OCI-LY1 (cell line): ENCODE results near the gene PRKCE.

ENCODE experiments used
- H2AFZ ChIP-seq: fragments of 200-600 bp; sonication (generic), shearing (Covaris generic); 2 replicates; pipeline ENCODE4 v1.6.0; 2014; ENCODE audit warnings: antibody characterized with exemption, mild to moderate bottlenecking, low read length
- H3F3A ChIP-seq: fragments of 200-600 bp; sonication (generic), shearing (Covaris generic); 2 replicates; pipeline ENCODE4 v1.6.0; 2014; ENCODE audit warnings: mild to moderate bottlenecking, antibody characterized with exemption, low read length, moderate library complexity; ENCODE audit not compliant: insufficient read depth
- H3K27ac ChIP-seq: fragments of 200-600 bp; sonication (generic); 2 replicates; pipeline ENCODE4 v1.5.1; 2014; ENCODE audit warnings: low read length, mixed run types, mild to moderate bottlenecking, low read depth; ENCODE audit not compliant: poor library complexity, severe bottlenecking
- H3K27me3 ChIP-seq: fragments of 200-600 bp; sonication (generic); 2 replicates; pipeline ENCODE4 v1.6.0; 2014; ENCODE audit warnings: antibody characterized with exemption, mild to moderate bottlenecking, low read length, moderate library complexity; ENCODE audit not compliant: insufficient read depth
- H3K36me3 ChIP-seq: fragments of 200-600 bp; sonication (generic); 2 replicates; pipeline ENCODE4 v1.6.1; 2014; ENCODE audit warnings: mild to moderate bottlenecking, antibody characterized with exemption, low read length, moderate library complexity, mixed read lengths; ENCODE audit not compliant: insufficient read depth
- H3K4me1 ChIP-seq: fragments of 200-600 bp; sonication (generic); 2 replicates; pipeline ENCODE4 v1.5.1; 2014; ENCODE audit warnings: mild to moderate bottlenecking, low read length, moderate library complexity; ENCODE audit not compliant: insufficient read depth, severe bottlenecking
- H3K4me2 ChIP-seq: fragments of 200-600 bp; sonication (generic), shearing (Covaris generic); 2 replicates; pipeline ENCODE4 v1.6.1; 2014; ENCODE audit warnings: low read length
- H3K4me3 ChIP-seq: fragments of 200-600 bp; sonication (generic); 2 replicates; pipeline ENCODE4 v1.5.1; 2014; ENCODE audit warnings: low read length, low read depth, mild to moderate bottlenecking, mixed read lengths; ENCODE audit not compliant: poor library complexity, severe bottlenecking
- H3K79me2 ChIP-seq: fragments of 200-600 bp; shearing (Covaris generic); 2 replicates; pipeline ENCODE4 v1.6.1; 2016; ENCODE audit warnings: mixed run types, low read length, mixed read lengths; ENCODE audit not compliant: insufficient read depth
- H3K9ac ChIP-seq: fragments of 200-600 bp; sonication (generic), shearing (Covaris generic); 2 replicates; pipeline ENCODE4 v1.6.1; 2014; ENCODE audit warnings: mild to moderate bottlenecking, low read length, mixed read lengths
- H3K9me2 ChIP-seq: fragments of 200-600 bp; sonication (generic), shearing (Covaris generic); 2 replicates; pipeline ENCODE4 v1.6.1; 2014; ENCODE audit warnings: low read depth, mild to moderate bottlenecking, low read length, mixed read lengths
- H3K9me3 ChIP-seq: fragments of 200-600 bp; shearing (Covaris generic); 2 replicates; pipeline ENCODE4 v1.6.1; 2014; ENCODE audit warnings: low read length, mixed read lengths
- H4K20me1 ChIP-seq: fragments of 200-600 bp; sonication (generic), shearing (Covaris generic); 2 replicates; pipeline ENCODE4 v1.6.0; 2016; ENCODE audit warnings: mild to moderate bottlenecking, low read length; ENCODE audit not compliant: insufficient read depth
- CTCF ChIP-seq: fragments of 200-600 bp; sonication (generic), shearing (Covaris generic); IDR thresholded peaks from 2 replicates; pipeline ENCODE4 v1.5.1; 2017; ENCODE audit warnings: mild to moderate bottlenecking, antibody characterized with exemption, low read length, moderate library complexity, mixed read lengths
- EZH2 ChIP-seq: fragments of 200-600 bp; sonication (generic), shearing (Covaris generic); IDR thresholded peaks from 2 replicates; pipeline ENCODE4 v1.8.0; 2017; ENCODE audit warnings: borderline replicate concordance, mixed run types, mild to moderate bottlenecking, antibody characterized with exemption, low read length, moderate library complexity, mixed read lengths

Gene PRKCE

GRCh38 chr2:45678791-45679348, 27.4 kb downstream of the PRKCE start:
- H3K9ac ChIP-seq, result no peak overlapping the region
- no peak overlapping the region for H3K27ac ChIP-seq
- no peak overlapping the region for H3K4me2 ChIP-seq
- no peaks in the 10 kb centered on the region; the same call in 1 of the 2 replicates for H4K20me1 ChIP-seq
- H2AFZ ChIP-seq, result no peak overlapping the region
- peaks cover 23% of the 10 kb centered on the region for H3K4me1 ChIP-seq
- peaks cover 65% of the 10 kb centered on the region for H3K79me2 ChIP-seq
- no peaks in the 10 kb centered on the region for H3K9me3 ChIP-seq
- no peaks in the 10 kb centered on the region for H3K9me2 ChIP-seq
- H3K36me3 ChIP-seq, result 0 out of 2 replicates have a peak, but pooled peaks cover 3% of the 10 kb centered on the region
- H3F3A ChIP-seq, result no peaks in the 10 kb centered on the region
- no peaks in the 10 kb centered on the region for H3K27me3 ChIP-seq
- TF ChIP-seq EZH2 (no peak), CTCF (no peak)
- no peak overlapping the region for H3K4me3 ChIP-seq

GRCh38 chr2:45680351-45680967, 29.0 kb downstream of the PRKCE start:
- H3K9me2 ChIP-seq, result no peaks in the 10 kb centered on the region
- H3F3A ChIP-seq, result no peaks in the 10 kb centered on the region
- TF ChIP-seq EZH2 (no peak), CTCF (no peak)
- no peak overlapping the region for H3K4me2 ChIP-seq
- no peaks in the 10 kb centered on the region for H3K27me3 ChIP-seq
- H3K79me2 ChIP-seq, result peaks cover 65% of the 10 kb centered on the region
- no peak overlapping the region for H2AFZ ChIP-seq
- H3K4me3 ChIP-seq, result no peak overlapping the region
- no peak overlapping the region for H3K27ac ChIP-seq
- 0 out of 2 replicates have a peak, but pooled peaks cover 3% of the 10 kb centered on the region for H3K36me3 ChIP-seq
- H3K9me3 ChIP-seq, result no peaks in the 10 kb centered on the region
- peaks cover 8% of the 10 kb centered on the region for H3K4me1 ChIP-seq
- H3K9ac ChIP-seq, result no peak overlapping the region
- H4K20me1 ChIP-seq, result no peaks in the 10 kb centered on the region; the same call in 1 of the 2 replicates

- H3K4me3 ChIP-seq, result no peak overlapping the region
- H3K4me1 ChIP-seq, result peaks cover 5% of the 10 kb centered on the region
- no peaks in the 10 kb centered on the region for H3F3A ChIP-seq
- H2AFZ ChIP-seq, result no peak overlapping the region
- H3K27ac ChIP-seq, result no peak overlapping the region
- H3K79me2 ChIP-seq, result peaks cover 63% of the 10 kb centered on the region
- no peaks in the 10 kb centered on the region for H3K27me3 ChIP-seq
- no peaks in the 10 kb centered on the region for H3K9me3 ChIP-seq
- H3K4me2 ChIP-seq, result no peak overlapping the region
- no peaks in the 10 kb centered on the region for H3K36me3 ChIP-seq
- TF ChIP-seq CTCF, result no peak
- TF ChIP-seq EZH2, result no peak
- H4K20me1 ChIP-seq, result no peaks in the 10 kb centered on the region; the same call in 1 of the 2 replicates
- no peak overlapping the region for H3K9ac ChIP-seq
- no peaks in the 10 kb centered on the region for H3K9me2 ChIP-seq
These were observed 30.2 kb downstream of the PRKCE start for GRCh38 chr2:45681675-45682074.
